Small intestine (tissue), 7 donors: ENCODE measurements around the gene DHCR24. TPM values are rescaled to one million over a fixed set of nuclear protein-coding genes. Genes with fewer than 3 reads are reported as not detected.

Source experiments
- DNase-seq, 2 donors: peaks; one replicate each; pipeline versions ENCODE4 v3.0.0 to v3.0.0-alpha.2; 2013
- FAIRE-seq: peaks from 2 replicates; lab custom pipeline; 2012; peaks lifted over from hg19 to GRCh38; lab: Jason Lieb, UNC
- H3K27ac ChIP-seq, 3 donors: one replicate each; pipeline ENCODE4 v1.5.1; 2013; ENCODE audit warnings: low read length in 2 of 3, mild to moderate bottlenecking in 2 of 3, control low read depth in 1 of 3, inconsistent platforms in 1 of 3, low read depth in 1 of 3, moderate library complexity in 1 of 3
- H3K27me3 ChIP-seq, 3 donors: one replicate each; pipeline ENCODE4 v1.6.1; 2013; ENCODE audit warnings: low read length in 3 of 3, inconsistent platforms in 1 of 3; ENCODE audit not compliant: control insufficient read depth in 3 of 3, insufficient read depth in 3 of 3
- H3K36me3 ChIP-seq, 3 donors: one replicate each; pipeline ENCODE4 v1.6.1; 2013; ENCODE audit warnings: low read length in 3 of 3, inconsistent platforms in 1 of 3, low read depth in 1 of 3, mild to moderate bottlenecking in 1 of 3, moderate library complexity in 1 of 3; ENCODE audit not compliant: control insufficient read depth in 3 of 3, insufficient read depth in 2 of 3
- H3K4me1 ChIP-seq, 3 donors: one replicate each; pipeline ENCODE4 v1.6.1; 2013; ENCODE audit warnings: low read length in 2 of 3, inconsistent platforms in 1 of 3, low read depth in 1 of 3, mild to moderate bottlenecking in 1 of 3, moderate library complexity in 1 of 3; ENCODE audit not compliant: control insufficient read depth in 3 of 3, insufficient read depth in 2 of 3
- H3K4me3 ChIP-seq, 3 donors: one replicate each; pipeline ENCODE4 v1.5.1; 2013; ENCODE audit warnings: low read length in 3 of 3, control low read depth in 1 of 3, inconsistent platforms in 1 of 3, low read depth in 1 of 3, mild to moderate bottlenecking in 1 of 3, moderate library complexity in 1 of 3
- H3K9me3 ChIP-seq, 2 donors: one replicate each; pipeline ENCODE4 v1.6.1; 2013; ENCODE audit warnings: low read depth in 1 of 2, low read length in 1 of 2; ENCODE audit not compliant: control insufficient read depth in 2 of 2, insufficient read depth in 1 of 2
- WGBS, 3 donors: extraction: QIAGEN DNeasy Blood & Tissue Kit; methylation state at CpG; one replicate each; pipeline ENCODE4 v1.1.7; 2013; 5-methylcytosine and 5-hydroxymethylcytosine counted together
- polyA plus RNA-seq, 4 donors: library from polyadenylated mRNA; stranded (reverse) in 3 of 4; unstranded in 1 of 4; fragments of 200-250 nt in 3 of 4; fragments of 120-200 nt in 1 of 4; gene quantifications; one replicate each; pipeline versions ENCODE4 v1.2.1 to v1.2.3, GENCODE V29; 2013
- donor health status: healthy with polysubstance abuse.
- donor health status: control.
- donor health status: control.
- donor health status: Bipolar disorder and iron deficiency.
- donor health status: healthy.

DHCR24 gene
- polyA plus RNA-seq, 4 donors: 7.0 to 162 (median 30.1) TPM

DNA sequence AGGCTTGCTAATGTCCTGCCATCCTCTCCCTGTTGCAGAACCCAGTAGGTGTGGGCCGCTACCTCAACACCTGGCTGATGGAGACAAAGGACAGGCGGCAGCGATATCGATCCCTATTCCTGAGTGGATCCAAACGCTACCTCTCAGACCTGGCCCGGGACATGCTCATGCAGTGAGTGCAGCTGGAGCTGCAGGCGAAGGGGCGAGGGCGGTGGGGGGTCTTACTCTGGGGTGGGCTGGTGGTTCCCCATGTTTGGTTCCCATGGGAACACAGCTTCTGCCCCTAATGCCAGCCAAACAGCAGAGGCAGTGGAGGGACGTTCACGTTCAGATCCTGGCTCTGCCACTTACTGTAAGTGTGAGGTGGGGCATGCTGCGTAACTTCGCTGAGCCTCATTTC is 70.0 kb downstream of the DHCR24 start:
- Histone ChIP-seq H3K27ac (no peak overlapping the region), H3K4me1 (peaks cover 0 to 37% (median 6%) of the 10 kb centered on the region in 3 donors), H3K9me3 (no peaks in the 10 kb centered on the region), H3K27me3 (no peaks in the 10 kb centered on the region), H3K4me3 (no peak overlapping the region), H3K36me3 (peaks cover 0 to 16% (median 0%) of the 10 kb centered on the region in 3 donors)
- 90 to 93% (median 92%) methylated on average over 13 of the region's 13 CpGs for WGBS, 3 donors
- no peak for DNase-seq
- FAIRE-seq: no peak

DNA sequence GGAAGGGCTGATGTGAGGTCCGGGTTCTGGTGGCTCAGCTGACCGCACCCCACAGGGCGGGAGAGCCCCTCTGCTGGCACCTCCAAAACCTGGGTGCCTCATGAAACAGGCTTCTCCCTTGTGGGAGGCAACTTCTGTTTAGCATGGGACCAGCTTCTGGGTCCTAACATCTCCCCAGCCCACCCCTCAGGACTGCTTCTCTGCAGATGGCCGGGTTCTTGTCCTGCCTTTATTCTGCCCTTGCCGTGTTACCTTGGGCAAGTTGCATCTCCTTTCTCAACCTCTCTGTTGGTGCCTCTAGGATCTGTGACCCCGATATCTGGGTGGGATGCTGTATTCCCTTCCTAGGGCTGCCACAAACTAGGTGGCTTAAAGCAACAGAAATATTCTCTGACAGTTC is 70.9 kb downstream of the DHCR24 start:
- WGBS, 3 donors: 32 to 64% (median 51%) methylated on average over 6 of the region's 6 CpGs
- Histone ChIP-seq H3K27me3 (no peaks in the 10 kb centered on the region), H3K4me3 (peak overlapping the region in 2 of 3 donors; percentile 6 to 8), H3K36me3 (peaks cover 0 to 16% (median 0%) of the 10 kb centered on the region in 3 donors), H3K9me3 (no peaks in the 10 kb centered on the region), H3K4me1 (peaks cover 0 to 37% (median 6%) of the 10 kb centered on the region in 3 donors), H3K27ac (peak overlapping the region; percentile 67 to 79 (median 78))
- DNase-seq: no peak
- FAIRE-seq: no peak

DNA sequence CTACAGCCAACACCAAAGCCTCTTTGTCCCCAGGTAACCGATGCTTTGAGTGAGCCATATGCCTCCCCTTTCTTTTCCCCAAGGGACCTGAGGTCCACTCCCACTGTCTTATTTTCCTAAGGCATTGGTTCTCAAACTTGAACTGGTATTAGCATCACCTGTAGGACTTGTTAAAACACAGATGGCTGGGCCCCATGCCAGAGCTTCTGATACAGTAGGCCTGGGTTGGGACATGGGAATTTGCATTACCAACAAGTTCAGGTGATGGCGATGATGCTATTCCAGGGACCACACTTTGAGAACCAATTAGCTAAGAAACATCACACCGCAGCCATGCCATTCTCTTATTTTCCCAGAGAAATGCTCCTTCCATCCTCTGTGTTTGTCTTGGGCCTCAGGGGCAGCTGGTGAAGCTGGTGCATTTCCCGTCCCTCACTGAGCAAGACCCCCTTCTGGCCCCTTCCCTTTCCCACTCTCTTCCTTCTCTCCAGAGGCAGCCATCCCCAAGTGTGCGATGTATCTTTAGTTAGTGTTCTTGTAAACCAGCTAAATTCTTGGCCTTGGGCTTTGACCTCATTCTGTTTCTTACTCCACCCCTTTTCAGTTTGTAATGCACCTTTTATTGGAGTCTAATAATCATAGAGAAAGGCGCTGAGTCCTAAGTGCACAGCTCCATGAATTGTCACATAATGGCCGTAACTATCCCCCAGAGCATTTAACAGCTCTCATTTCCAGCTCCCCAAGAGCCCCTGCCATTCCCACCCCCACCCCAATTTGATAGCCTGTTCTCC is 71.7 kb downstream of the DHCR24 start:
- WGBS, 3 donors: 35 to 71% (median 52%) methylated on average over 7 of the region's 7 CpGs
- DNase-seq (peak; percentile 88 to 94), FAIRE-seq (no peak)
- Histone ChIP-seq H3K9me3 (no peaks in the 10 kb centered on the region), H3K36me3 (peaks cover 0 to 16% (median 0%) of the 10 kb centered on the region in 3 donors), H3K27me3 (no peaks in the 10 kb centered on the region), H3K4me1 (peaks cover 0 to 39% (median 6%) of the 10 kb centered on the region in 3 donors), H3K4me3 (peak overlapping the region in 2 of 3 donors; percentile 8 to 21), H3K27ac (peak overlapping the region; percentile 67 to 86 (median 78))

DNA sequence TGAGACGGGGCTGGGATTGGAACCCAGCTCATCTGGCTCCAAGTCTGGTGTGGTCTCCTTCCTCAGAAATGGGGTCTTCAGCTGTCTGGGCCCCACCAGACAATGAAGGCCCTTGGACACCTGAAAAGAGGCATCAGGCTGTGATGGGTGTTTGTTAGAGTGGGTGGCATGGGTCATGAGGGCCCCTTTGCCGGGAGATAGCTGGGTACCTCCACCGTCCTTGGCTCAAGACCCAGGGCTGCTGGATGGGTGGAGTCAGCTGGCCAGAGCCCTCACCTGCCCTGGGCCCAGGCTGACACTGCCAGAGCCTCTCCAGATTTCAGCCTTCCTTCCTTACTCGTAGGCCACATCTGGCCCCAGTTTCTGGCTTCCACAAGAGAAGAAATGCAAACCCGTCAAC is 72.4 kb downstream of the DHCR24 start:
- peak overlapping the region; percentile 64 to 86 (median 78) for H3K27ac ChIP-seq
- H3K9me3 ChIP-seq: no peaks in the 10 kb centered on the region
- H3K36me3 ChIP-seq: peaks cover 0 to 14% (median 0%) of the 10 kb centered on the region in 3 donors
- no peak for DNase-seq
- FAIRE-seq: no peak
- peak overlapping the region in 2 of 3 donors; percentile 21 to 29 for H3K4me3 ChIP-seq
- 45 to 74% (median 61%) methylated on average over 5 of the region's 5 CpGs for WGBS, 3 donors
- H3K4me1 ChIP-seq: peaks cover 0 to 46% (median 6%) of the 10 kb centered on the region in 3 donors
- H3K27me3 ChIP-seq: no peaks in the 10 kb centered on the region

DNA sequence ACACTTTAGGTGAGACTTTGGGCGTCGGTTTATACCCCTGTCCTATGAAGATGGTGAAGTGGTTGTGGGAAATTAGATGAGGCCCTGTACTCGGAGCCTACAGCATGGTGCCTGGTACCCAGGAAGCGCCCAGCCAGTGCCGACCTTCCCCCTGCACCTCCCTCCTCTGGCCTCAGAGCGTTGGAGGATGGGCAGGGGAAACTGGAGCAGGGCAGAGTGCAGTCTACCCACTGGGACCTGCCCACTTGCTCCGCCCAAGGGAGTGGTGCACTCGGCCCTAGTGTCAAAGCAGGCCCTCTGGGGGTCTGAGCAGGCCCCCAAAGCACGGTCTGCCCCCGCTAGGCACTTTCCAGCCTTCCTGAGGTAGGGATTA is 72.9 kb downstream of the DHCR24 start:
- 28 to 53% (median 46%) methylated on average over 10 of the region's 10 CpGs for WGBS, 3 donors
- no peaks in the 10 kb centered on the region for H3K27me3 ChIP-seq

DNA sequence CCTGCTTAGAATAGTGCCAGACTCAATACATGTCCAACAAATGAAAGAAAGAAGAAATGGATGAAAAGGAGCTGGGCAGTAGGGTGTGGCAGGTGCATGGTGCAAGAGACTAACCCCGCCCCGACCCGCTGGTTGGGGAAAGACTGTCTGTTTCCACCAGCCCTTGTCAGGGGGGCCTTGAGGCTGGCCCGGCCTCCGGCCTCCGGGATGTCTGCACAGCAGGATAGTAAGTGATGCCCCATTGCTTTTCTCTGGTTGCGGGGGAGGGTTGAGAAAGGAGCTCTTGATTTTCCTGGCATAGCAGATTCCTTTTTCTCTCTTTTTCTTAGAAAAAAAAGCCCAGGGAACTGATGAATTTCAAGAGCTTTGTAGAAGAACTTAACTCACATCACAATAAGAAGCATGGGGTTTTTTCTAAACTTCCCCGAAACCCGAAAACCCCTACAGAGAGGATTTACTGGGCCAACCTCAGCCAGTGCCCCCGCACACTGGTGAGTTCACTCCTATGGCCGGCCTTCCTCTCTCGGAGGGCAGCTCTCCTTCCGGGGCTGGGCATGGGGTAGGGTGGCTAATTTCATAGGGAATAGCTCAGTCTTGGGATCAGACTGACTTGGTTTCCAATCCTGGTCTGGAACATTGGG is 73.4 kb downstream of the DHCR24 start:
- Histone ChIP-seq H3K27me3 (no peaks in the 10 kb centered on the region), H3K36me3 (peaks cover 0 to 10% (median 0%) of the 10 kb centered on the region in 3 donors), H3K9me3 (no peaks in the 10 kb centered on the region), H3K27ac (peak overlapping the region in 2 of 3 donors; percentile 38 to 78), H3K4me3 (no peak overlapping the region), H3K4me1 (peaks cover 0 to 55% (median 6%) of the 10 kb centered on the region in 3 donors)
- DNase-seq (peak in 1 of 2 donors; percentile 29), FAIRE-seq (no peak)
- WGBS, 3 donors: 55 to 61% (median 58%) methylated on average over 13 of the region's 13 CpGs

More for the DNA sequence above, 72.9 kb downstream of the DHCR24 start:
- Histone ChIP-seq H3K9me3 (no peaks in the 10 kb centered on the region), H3K27ac (peak overlapping the region; percentile 64 to 86 (median 78)), H3K4me3 (peak overlapping the region in 2 of 3 donors; percentile 21 to 29), H3K36me3 (peaks cover 0 to 12% (median 0%) of the 10 kb centered on the region in 3 donors), H3K4me1 (peaks cover 0 to 50% (median 6%) of the 10 kb centered on the region in 3 donors)
- DNase-seq (peak; percentile 85 to 94), FAIRE-seq (no peak)

DNA sequence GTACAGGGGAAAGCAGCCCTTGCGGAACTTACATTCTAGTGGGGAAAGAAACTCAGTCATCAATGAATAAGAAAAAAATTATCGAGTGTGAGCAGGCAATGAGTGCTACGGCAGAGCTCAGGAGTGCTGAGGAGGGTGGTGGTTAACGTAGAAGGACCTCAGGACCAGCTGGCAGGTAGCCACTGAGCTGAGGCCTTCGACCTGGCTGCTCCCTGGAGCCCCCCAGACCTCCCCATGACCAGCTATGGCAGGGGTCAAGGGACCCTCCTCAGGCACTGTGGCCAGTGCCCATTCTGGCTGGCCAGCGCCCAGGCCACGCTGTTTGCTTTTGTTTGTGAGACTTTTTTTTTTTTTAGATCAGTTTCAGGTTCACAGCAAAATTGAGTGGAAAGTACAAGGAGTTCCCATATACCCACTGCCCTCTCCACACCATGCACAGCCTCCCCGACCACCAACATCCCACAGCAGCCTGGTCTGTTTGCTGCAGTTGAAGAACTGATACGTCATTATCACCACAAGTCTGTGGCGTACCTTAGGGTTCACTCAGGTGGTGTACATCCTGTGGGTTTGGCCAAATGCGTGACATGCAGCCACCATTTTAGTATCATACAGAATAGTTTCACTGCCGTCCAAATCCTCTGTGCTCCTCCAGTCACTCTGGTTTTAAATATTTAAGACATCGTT is 74.1 kb downstream of the DHCR24 start:
- Histone ChIP-seq H3K36me3 (peaks cover 0 to 10% (median 0%) of the 10 kb centered on the region in 3 donors), H3K4me1 (peaks cover 0 to 55% (median 6%) of the 10 kb centered on the region in 3 donors)

More for the DNA sequence above, 74.1 kb downstream of the DHCR24 start:
- H3K9me3 ChIP-seq: no peaks in the 10 kb centered on the region
- DNase-seq (peak in 1 of 2 donors; percentile 34), FAIRE-seq (no peak)
- WGBS, 3 donors: 75 to 82% (median 76%) methylated on average over 13 of the region's 13 CpGs
- no peaks in the 10 kb centered on the region for H3K27me3 ChIP-seq
- H3K27ac ChIP-seq: no peak overlapping the region
- H3K4me3 ChIP-seq: no peak overlapping the region
